ENCODE measurements around the gene LRFN3. TPM values are rescaled to one million over a fixed set of nuclear protein-coding genes. Genes with fewer than 3 reads are reported as not detected.

Gene LRFN3
- total and polyA plus RNA-seq, 2 of the 4 experiments (the other 2 are of a cell fraction), result 0.36 to 4.8 TPM

GRCh38 chr19:35928507-35928906, 7.7 kb upstream of the LRFN3 start:
- H3K9me3 ChIP-seq (ENCODE audit: control insufficient read depth, insufficient read depth, low read length), result peaks cover 8% of the 10 kb centered on the region

More at GRCh38 chr19:35928507-35928906, 7.7 kb upstream of the LRFN3 start:
- no peak overlapping the region for H3K4me3 ChIP-seq (ENCODE audit: insufficient read depth, low read depth, low read length)
- no peak overlapping the region for H2BK120ac ChIP-seq (ENCODE audit: low read depth, low read length)
- H4K5ac ChIP-seq (ENCODE audit: low read depth, low read length), result no peak overlapping the region
- DNase-seq (no peak), ATAC-seq (ENCODE audit: low read depth) (no peak)
- no peaks in the 10 kb centered on the region for H3K79me1 ChIP-seq (ENCODE audit: low read depth in 1 of 2, low read length in 2 of 2)
- no peak overlapping the region for H2BK20ac ChIP-seq (ENCODE audit: low read depth, low read length)
- no peak overlapping the region for H3K18ac ChIP-seq (ENCODE audit: low read depth, low read length)
- no peak overlapping the region for H3K23ac ChIP-seq (ENCODE audit: low read depth, low read length)
- H3K56ac ChIP-seq (ENCODE audit: extremely low read depth, insufficient read depth, low read length), result no peak overlapping the region
- intact Hi-C loops (cut with micrococcal nuclease), result no loop called here
- no peak overlapping the region for H2BK5ac ChIP-seq (ENCODE audit: low read depth, low read length, poor library complexity, severe bottlenecking)
- no TSS peak for BruUV-seq (replicated peaks)
- no peaks in the 10 kb centered on the region for H4K20me1 ChIP-seq (ENCODE audit: insufficient read depth, low read length)
- no peaks in the 10 kb centered on the region for H3K4me1 ChIP-seq (ENCODE audit: control insufficient read depth, insufficient read depth, low read length)
- no peak for TF ChIP-seq RAD21 (IDR thresholded peaks at IDR 0.05; ENCODE audit: low read length)
- no peak for TF ChIP-seq RCOR1 (IDR thresholded peaks at IDR 0.05; ENCODE audit: insufficient replicate concordance, low read length)
- TF ChIP-seq CHD1 (IDR thresholded peaks at IDR 0.05; ENCODE audit: low read depth, low read length), result no peak
- TF ChIP-seq NFE2L2 (IDR thresholded peaks at IDR 0.05; ENCODE audit: low read depth, low read length), result no peak
- no peak for TF ChIP-seq MAFK (IDR thresholded peaks at IDR 0.05; ENCODE audit: low read depth, low read length)
- TF ChIP-seq POLR2A (IDR thresholded peaks at IDR 0.05; ENCODE audit: low read depth, low read length), result no peak
- TF ChIP-seq BHLHE40 (IDR thresholded peaks at IDR 0.05; ENCODE audit: low read depth, low read length), result no peak
- TF ChIP-seq, protein P1, sequence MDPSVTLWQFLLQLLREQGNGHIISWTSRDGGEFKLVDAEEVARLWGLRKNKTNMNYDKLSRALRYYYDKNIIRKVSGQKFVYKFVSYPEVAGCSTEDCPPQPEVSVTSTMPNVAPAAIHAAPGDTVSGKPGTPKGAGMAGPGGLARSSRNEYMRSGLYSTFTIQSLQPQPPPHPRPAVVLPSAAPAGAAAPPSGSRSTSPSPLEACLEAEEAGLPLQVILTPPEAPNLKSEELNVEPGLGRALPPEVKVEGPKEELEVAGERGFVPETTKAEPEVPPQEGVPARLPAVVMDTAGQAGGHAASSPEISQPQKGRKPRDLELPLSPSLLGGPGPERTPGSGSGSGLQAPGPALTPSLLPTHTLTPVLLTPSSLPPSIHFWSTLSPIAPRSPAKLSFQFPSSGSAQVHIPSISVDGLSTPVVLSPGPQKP (IDR thresholded peaks at IDR 0.05; ENCODE audit: borderline replicate concordance, low read depth, low read length), result no peak
- no peak for TF ChIP-seq RFX5 (IDR thresholded peaks at IDR 0.05; ENCODE audit: low read depth, low read length)
- no peak for TF ChIP-seq SMC3 (IDR thresholded peaks at IDR 0.05; ENCODE audit: low read depth, low read length)
- H2BK15ac ChIP-seq (ENCODE audit: low read depth, low read length), result no peak overlapping the region
- no peak overlapping the region for H3K14ac ChIP-seq (replicated peaks; ENCODE audit: low read depth, low read length)
- no peak overlapping the region for H4K8ac ChIP-seq (ENCODE audit: low read depth in 2 of 2, low read length in 2 of 2)
- H3K4me2 ChIP-seq (ENCODE audit: low read depth, low read length), result no peak overlapping the region
- 100% methylated on average over 1 of the region's 5 CpGs; no CpG with 5 or more reads in 1 of the 2 experiments for WGBS, 2 experiments (ENCODE audit: extremely low coverage in 2 of 2, insufficient read length in 1 of 2)
- H3K4ac ChIP-seq (ENCODE audit: low read depth, low read length), result no peak overlapping the region
- dilution Hi-C loops (cut with HindIII; ENCODE audit: low sequenced_read_pairs, unreplicated experiment), result no loop called here
- no peak overlapping the region for H4K91ac ChIP-seq (ENCODE audit: insufficient read depth, low read depth, low read length)
- H3K27ac ChIP-seq (ENCODE audit: insufficient read depth, low read length), result no peak overlapping the region
- no peaks in the 10 kb centered on the region for H3K36me3 ChIP-seq (ENCODE audit: control insufficient read depth, insufficient read depth, low read length)
- H2AK9ac ChIP-seq (replicated peaks; ENCODE audit: low read depth, low read length, poor library complexity), result no peak overlapping the region
- in situ Hi-C loops (cut with MboI; ENCODE audit: low sequenced_read_pairs), result no loop called here
- H3K9ac ChIP-seq (ENCODE audit: low read depth, low read length), result no peak overlapping the region
- H3K27me3 ChIP-seq (ENCODE audit: control insufficient read depth, insufficient read depth, low read length), result peaks cover 10% of the 10 kb centered on the region
- H3K9me1 ChIP-seq (ENCODE audit: insufficient read depth, low read length), result no peaks in the 10 kb centered on the region
- no peak overlapping the region for H2AFZ ChIP-seq (replicated peaks; ENCODE audit: low read length, poor library complexity)
- CTCF ChIA-PET, result no interaction called here
- POLR2A ChIA-PET (ENCODE audit: unreplicated experiment), result no interaction called here
- no peak overlapping the region for H2AK5ac ChIP-seq (ENCODE audit: low read depth, low read length)
